Esophagus squamous epithelium (tissue), 4 donors: ENCODE data around the gene OR5C1.

Source experiments
- CTCF ChIP-seq, 6 experiments: fragments of 450-650 bp in 4 of 6; fragments of 200-600 bp in 2 of 6; sonication (generic) in 2 of 6; IDR thresholded peaks; one replicate each; pipeline ENCODE4 v1.5.1; 2016 to 2019; ENCODE audit warnings: antibody characterized with exemption in 6 of 6, mild to moderate bottlenecking in 4 of 6, moderate library complexity in 4 of 6
- POLR2A ChIP-seq, 4 donors: fragments of 450-650 bp; IDR thresholded peaks; one replicate each; pipeline ENCODE4 v1.6.1; 2017; ENCODE audit warnings: antibody characterized with exemption in 4 of 4, mild to moderate bottlenecking in 4 of 4, moderate library complexity in 3 of 4

DNA sequence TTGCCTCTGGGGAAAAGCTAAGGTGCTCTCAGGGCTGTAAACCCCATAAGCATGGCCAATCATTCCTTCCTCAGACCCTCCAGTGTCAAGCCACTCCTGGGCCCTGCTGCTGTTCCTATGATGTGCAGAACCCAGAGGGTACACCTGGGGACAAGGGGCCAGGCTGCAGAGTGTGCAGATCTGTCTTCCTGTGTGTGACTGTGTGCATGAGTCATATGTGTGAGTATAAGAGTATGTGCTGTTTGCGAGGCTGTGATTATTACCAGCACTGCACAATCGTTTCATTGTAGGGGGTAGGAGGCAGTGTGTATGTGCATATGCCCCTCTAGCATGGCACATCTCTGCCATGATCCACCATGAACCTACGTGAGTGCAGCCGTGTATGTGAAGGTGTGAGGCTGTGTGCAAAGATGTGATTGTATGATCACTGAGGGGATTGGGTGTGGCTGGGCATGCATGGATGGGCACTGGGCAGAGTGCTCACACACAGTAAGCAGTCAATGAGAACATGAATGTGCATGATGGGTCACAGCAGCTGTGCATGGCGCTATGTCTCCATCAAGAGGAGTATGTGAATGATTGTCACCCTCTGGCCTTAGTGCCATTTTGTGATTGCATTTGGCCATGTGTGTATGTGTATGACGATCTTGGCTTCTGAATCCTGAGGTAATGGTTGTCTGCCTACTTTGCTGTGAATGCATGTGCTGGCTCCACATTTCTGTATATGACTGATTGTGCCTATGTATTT is 8.8 kb downstream of the OR5C1 start:
- no peak for TF ChIP-seq CTCF (IDR thresholded peaks at IDR 0.05)
- no peak for TF ChIP-seq POLR2A (IDR thresholded peaks at IDR 0.05)
